Panc1 (cell line): Measurements from ENCODE around the gene DEFB132. TPM values are rescaled to one million over a fixed set of nuclear protein-coding genes. Genes with fewer than 3 reads are reported as not detected.
"Not testable (repeated sequence)": the region's sequence is repeated elsewhere in the genome, so short reads cannot be mapped to it uniquely, and the experiment has no call there.

Experiments used
- ATAC-seq: fragments of 200-7000 bp; cut with Tn5 transposase; 2 replicates; pipeline ENCODE4 v1.9.1; 2020; ENCODE audit warnings: mild to moderate bottlenecking, moderate library complexity
- BruUV-seq: library from RNA; stranded (reverse); fragments of 400-500 nt; replicated peaks from 2 replicates; lab custom pipeline; 2021; lab: Mats Ljungman, UMichigan
- CTCF ChIA-PET: fragments of 300-600 bp; sonication (Branson Sonifier 250); formaldehyde crosslinking; loops from one replicate; lab custom pipeline; 2022; ENCODE audit warnings: antibody characterized with exemption; lab: Charles Lee
- POLR2A ChIA-PET: fragments of 300-600 bp; sonication (Branson Sonifier 250); formaldehyde crosslinking; loops from one replicate; lab custom pipeline; 2022; ENCODE audit warnings: antibody characterized with exemption; lab: Charles Lee
- DNase-seq: peaks from one replicate; pipeline ENCODE4 v3.0.0-alpha.2; 2010; ENCODE audit warnings: low read depth, low spot score
- H3K27ac ChIP-seq: 2 replicates; pipeline ENCODE4 v1.5.1; 2011; ENCODE audit warnings: mild to moderate bottlenecking, low read length, inconsistent platforms
- H3K27me3 ChIP-seq: fragments of 200-500 bp; sonication (Bioruptor generic); 2 replicates; pipeline ENCODE4 v1.6.0; 2014; ENCODE audit warnings: low read length, inconsistent platforms; ENCODE audit not compliant: control insufficient read depth, insufficient read depth
- H3K36me3 ChIP-seq: fragments of 200-500 bp; sonication (Bioruptor generic); 2 replicates; pipeline ENCODE4 v1.5.1; 2014; ENCODE audit warnings: inconsistent platforms, mild to moderate bottlenecking, low read length, moderate library complexity; ENCODE audit not compliant: control insufficient read depth, insufficient read depth
- H3K4me1 ChIP-seq: 2 replicates; pipeline ENCODE4 v1.5.1; 2011; ENCODE audit warnings: inconsistent platforms, mild to moderate bottlenecking, low read length, moderate library complexity; ENCODE audit not compliant: control insufficient read depth, insufficient read depth
- H3K4me3 ChIP-seq, 2 experiments: 2 replicates each; pipeline ENCODE4 v1.5.1; 2011 to 2012; ENCODE audit warnings: low read depth in 2 of 2, low read length in 2 of 2, mild to moderate bottlenecking in 2 of 2, inconsistent platforms in 1 of 2, moderate library complexity in 1 of 2
- H3K9me3 ChIP-seq: fragments of 200-500 bp; sonication (Bioruptor generic); 2 replicates; pipeline ENCODE4 v1.5.1; 2014; ENCODE audit warnings: low read depth, mild to moderate bottlenecking, inconsistent platforms, low read length, moderate library complexity; ENCODE audit not compliant: control insufficient read depth, insufficient read depth
- POLR2AphosphoS5 ChIP-seq: IDR thresholded peaks from 2 replicates; pipeline ENCODE4 v1.6.1; 2012; ENCODE audit warnings: mild to moderate bottlenecking, low read depth, low read length, moderate library complexity
- SIN3A ChIP-seq: IDR thresholded peaks from 2 replicates; pipeline ENCODE4 v1.6.1; 2012; ENCODE audit warnings: low read depth, mild to moderate bottlenecking, low read length, moderate library complexity, borderline replicate concordance; ENCODE audit not compliant: insufficient read depth
- TCF7L2 ChIP-seq: IDR thresholded peaks from 2 replicates; pipeline ENCODE4 v1.6.1; 2011; ENCODE audit warnings: mild to moderate bottlenecking, low read depth, low read length, inconsistent platforms
- in situ Hi-C: cut with HindIII; loops from 2 replicates; pipeline ENCODE4 v1.10.0; 2016; ENCODE audit warnings: low sequenced_read_pairs, low pct_unique_long_range_greater_than_20kb
- intact Hi-C: fragments of 100-400 bp; cut with micrococcal nuclease; formaldehyde crosslinking; loops from one replicate; pipeline ENCODE4 v1.10.0; 2022; ENCODE audit not compliant: unreplicated experiment
- total RNA-seq: library from RNA; stranded (reverse); gene quantifications from one replicate; pipeline ENCODE4 v1.2.1, GENCODE V29; 2021; ENCODE audit not compliant: unreplicated experiment
- TF ChIP-seq, protein P1 (sequence below), 2 experiments: IDR thresholded peaks; 2 replicates each; pipeline ENCODE4 v1.6.1; 2011 to 2012; ENCODE audit warnings: low read depth in 2 of 2, control low read depth in 1 of 2, low read length in 1 of 2, mild to moderate bottlenecking in 1 of 2, moderate library complexity in 1 of 2; ENCODE audit not compliant: insufficient read depth in 1 of 2
- TF ChIP-seq, protein P2 (sequence below): fragments of 450-650 bp; IDR thresholded peaks from 2 replicates; pipeline ENCODE4 v1.5.1; 2017; ENCODE audit warnings: mild to moderate bottlenecking

Gene DEFB132
- total RNA-seq, 1 experiment from 2014 or later, result 0.10 TPM

DNA sequence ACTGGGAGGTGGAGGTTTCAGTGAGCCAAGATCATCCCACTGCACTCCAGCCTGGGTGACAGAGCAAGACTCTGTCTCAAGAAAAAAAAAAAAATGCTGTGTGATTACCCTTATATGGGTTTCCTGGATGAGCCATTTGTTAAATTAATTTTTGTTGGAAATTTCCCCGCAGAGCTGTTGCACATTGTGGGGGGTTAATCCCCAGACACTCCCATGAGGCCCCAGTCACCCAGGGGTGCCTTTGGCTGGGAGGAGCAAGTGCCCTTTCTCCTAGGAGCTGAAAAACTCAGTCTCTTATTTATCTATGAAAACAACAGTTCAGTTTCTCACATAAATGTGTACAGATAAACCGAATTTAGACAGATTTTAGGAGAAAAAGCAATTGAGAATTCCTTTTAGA, 4.7 kb upstream of the DEFB132 start:
- Histone ChIP-seq H3K9me3 (no peaks in the 10 kb centered on the region), H3K4me3 (no peak overlapping the region), H3K4me1 (no peaks in the 10 kb centered on the region), H3K36me3 (no peaks in the 10 kb centered on the region), H3K27ac (no peak overlapping the region), H3K27me3 (no peaks in the 10 kb centered on the region; the same call in 1 of the 2 replicates)
- intact Hi-C loops, result no loop called here
- BruUV-seq, result no TSS peak
- in situ Hi-C loops, result no loop called here
- ATAC-seq (no peak), DNase-seq (no peak)
- CTCF ChIA-PET, result no interaction called here
- POLR2A ChIA-PET, result no interaction called here
- TF ChIP-seq POLR2AphosphoS5, result no peak
- TF ChIP-seq, protein P1, sequence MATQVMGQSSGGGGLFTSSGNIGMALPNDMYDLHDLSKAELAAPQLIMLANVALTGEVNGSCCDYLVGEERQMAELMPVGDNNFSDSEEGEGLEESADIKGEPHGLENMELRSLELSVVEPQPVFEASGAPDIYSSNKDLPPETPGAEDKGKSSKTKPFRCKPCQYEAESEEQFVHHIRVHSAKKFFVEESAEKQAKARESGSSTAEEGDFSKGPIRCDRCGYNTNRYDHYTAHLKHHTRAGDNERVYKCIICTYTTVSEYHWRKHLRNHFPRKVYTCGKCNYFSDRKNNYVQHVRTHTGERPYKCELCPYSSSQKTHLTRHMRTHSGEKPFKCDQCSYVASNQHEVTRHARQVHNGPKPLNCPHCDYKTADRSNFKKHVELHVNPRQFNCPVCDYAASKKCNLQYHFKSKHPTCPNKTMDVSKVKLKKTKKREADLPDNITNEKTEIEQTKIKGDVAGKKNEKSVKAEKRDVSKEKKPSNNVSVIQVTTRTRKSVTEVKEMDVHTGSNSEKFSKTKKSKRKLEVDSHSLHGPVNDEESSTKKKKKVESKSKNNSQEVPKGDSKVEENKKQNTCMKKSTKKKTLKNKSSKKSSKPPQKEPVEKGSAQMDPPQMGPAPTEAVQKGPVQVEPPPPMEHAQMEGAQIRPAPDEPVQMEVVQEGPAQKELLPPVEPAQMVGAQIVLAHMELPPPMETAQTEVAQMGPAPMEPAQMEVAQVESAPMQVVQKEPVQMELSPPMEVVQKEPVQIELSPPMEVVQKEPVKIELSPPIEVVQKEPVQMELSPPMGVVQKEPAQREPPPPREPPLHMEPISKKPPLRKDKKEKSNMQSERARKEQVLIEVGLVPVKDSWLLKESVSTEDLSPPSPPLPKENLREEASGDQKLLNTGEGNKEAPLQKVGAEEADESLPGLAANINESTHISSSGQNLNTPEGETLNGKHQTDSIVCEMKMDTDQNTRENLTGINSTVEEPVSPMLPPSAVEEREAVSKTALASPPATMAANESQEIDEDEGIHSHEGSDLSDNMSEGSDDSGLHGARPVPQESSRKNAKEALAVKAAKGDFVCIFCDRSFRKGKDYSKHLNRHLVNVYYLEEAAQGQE (IDR thresholded peaks at IDR 0.05; ENCODE audit: insufficient read depth in 1 of 2, low read depth in 2 of 2, low read length in 1 of 2), result no peak
- TF ChIP-seq TCF7L2, result no peak
- TF ChIP-seq, protein P2, sequence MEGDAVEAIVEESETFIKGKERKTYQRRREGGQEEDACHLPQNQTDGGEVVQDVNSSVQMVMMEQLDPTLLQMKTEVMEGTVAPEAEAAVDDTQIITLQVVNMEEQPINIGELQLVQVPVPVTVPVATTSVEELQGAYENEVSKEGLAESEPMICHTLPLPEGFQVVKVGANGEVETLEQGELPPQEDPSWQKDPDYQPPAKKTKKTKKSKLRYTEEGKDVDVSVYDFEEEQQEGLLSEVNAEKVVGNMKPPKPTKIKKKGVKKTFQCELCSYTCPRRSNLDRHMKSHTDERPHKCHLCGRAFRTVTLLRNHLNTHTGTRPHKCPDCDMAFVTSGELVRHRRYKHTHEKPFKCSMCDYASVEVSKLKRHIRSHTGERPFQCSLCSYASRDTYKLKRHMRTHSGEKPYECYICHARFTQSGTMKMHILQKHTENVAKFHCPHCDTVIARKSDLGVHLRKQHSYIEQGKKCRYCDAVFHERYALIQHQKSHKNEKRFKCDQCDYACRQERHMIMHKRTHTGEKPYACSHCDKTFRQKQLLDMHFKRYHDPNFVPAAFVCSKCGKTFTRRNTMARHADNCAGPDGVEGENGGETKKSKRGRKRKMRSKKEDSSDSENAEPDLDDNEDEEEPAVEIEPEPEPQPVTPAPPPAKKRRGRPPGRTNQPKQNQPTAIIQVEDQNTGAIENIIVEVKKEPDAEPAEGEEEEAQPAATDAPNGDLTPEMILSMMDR, result no peak
- no peak for TF ChIP-seq SIN3A

DNA sequence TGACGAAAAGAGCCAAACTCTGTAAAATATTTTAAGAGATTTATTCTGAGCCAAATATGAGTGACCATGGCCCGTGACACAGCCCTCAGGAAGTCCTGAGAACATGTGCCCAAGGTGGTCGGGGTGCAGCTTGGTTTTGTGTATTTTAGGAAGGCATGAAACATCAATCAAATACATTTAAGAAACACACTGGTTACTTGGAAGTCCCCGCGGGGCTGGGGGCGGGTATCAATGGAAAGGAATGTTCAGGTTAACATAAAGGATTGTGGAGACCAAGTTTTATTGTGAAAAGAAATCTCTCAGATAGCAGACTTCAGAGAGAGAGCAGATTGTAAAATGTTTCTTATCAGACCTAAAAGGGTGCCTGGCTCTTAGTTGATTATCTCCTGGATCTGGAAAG, 4.1 kb upstream of the DEFB132 start:
- ATAC-seq, BruUV-seq, H3K36me3 ChIP-seq, intact Hi-C loops, H3K27ac ChIP-seq, H3K4me1 ChIP-seq, DNase-seq, H3K4me3 ChIP-seq, H3K27me3 ChIP-seq, in situ Hi-C loops, CTCF ChIA-PET, POLR2A ChIA-PET, H3K9me3 ChIP-seq: not testable (repeated sequence)

DNA sequence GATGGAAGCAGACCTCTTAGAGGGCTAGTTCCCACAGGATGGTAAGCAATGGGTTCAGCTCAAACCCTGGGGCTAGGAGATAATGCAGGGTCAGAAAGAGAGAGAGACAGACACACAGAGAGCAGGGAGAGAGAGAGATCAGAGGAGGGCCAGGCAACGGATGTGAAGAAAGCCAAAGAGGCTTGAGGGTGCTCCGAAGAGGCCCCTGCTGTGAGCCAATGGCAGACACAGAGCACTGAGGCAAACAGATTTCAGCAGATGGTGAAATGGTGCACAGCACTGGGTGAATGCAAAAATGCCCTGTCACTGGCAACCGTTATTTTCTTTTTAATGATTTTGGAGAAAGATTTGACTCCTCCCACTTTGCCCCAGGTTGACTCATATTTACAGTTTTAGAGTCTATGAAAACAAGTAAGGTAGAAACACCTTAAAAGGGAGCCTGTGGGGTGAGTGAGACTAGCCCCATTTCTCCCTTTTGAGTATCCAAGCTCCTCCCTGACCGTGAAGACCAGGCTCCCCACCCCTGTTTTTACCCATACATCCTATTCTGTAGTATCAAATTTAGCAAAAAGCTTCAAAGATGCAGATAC, 840 bp downstream of the DEFB132 start:
- Histone ChIP-seq H3K27ac (no peak overlapping the region), H3K36me3 (no peaks in the 10 kb centered on the region), H3K4me3 (no peak overlapping the region), H3K4me1 (no peaks in the 10 kb centered on the region), H3K27me3 (no peaks in the 10 kb centered on the region; the same call in 1 of the 2 replicates), H3K9me3 (no peaks in the 10 kb centered on the region)
- intact Hi-C loops (loop anchor here (5.0 kb wide), 1 partner anchor 41 kb away; no protein-coding TSS in a partner anchor), in situ Hi-C loops (no loop called here)
- ATAC-seq (no peak), DNase-seq (no peak)
- CTCF ChIA-PET, result no interaction called here
- POLR2A ChIA-PET, result no interaction called here
- no TSS peak for BruUV-seq
- TF ChIP-seq SIN3A, result no peak
- no peak for TF ChIP-seq TCF7L2
- TF ChIP-seq, protein P2, result no peak
- TF ChIP-seq, protein P1 (IDR thresholded peaks at IDR 0.05; ENCODE audit: insufficient read depth in 1 of 2, low read depth in 2 of 2, low read length in 1 of 2), result no peak
- no peak for TF ChIP-seq POLR2AphosphoS5
